ENCODE results near the gene TCF15. TPM values are rescaled to one million over a fixed set of nuclear protein-coding genes. Genes with fewer than 3 reads are reported as not detected.

TCF15 gene
- total RNA-seq, 4 donors from 2014 or later = 2.3 to 5.7 (median 3.3) TPM

DNA sequence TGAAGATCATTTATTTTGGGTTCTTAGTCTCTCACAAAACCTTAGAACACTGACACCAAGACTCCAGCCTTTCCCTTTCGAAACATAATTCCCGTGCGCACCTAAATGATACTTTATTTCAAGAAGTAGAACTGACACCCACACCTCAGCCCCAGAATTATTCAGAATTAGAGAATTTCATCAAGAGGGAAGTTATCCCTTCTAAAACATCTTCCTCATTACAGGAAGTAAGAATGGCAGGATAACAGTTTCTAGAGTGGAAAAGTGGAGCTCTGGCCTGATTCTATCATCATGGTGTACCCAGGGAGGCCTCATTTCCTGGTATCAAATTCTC, 44.3 kb upstream of the TCF15 start:
- H3K9me3 ChIP-seq = no peaks in the 10 kb centered on the region
- 89% methylated on average over 3 of the region's 3 CpGs for WGBS
- intact Hi-C loops (cut with DNase I) = loop anchor here (5.0 kb wide), 3 partner anchors 112 to 197 kb away; partner anchors contain the start of genes CSNK2A1 and FAM110A
- no peak for TF ChIP-seq POLR2AphosphoS5 (IDR thresholded peaks at IDR 0.05)
- no peak for TF ChIP-seq EP300 (IDR thresholded peaks at IDR 0.05)
- no peak for TF ChIP-seq POLR2A (IDR thresholded peaks at IDR 0.05; ENCODE audit: low read depth)
- TF ChIP-seq, protein P1, sequence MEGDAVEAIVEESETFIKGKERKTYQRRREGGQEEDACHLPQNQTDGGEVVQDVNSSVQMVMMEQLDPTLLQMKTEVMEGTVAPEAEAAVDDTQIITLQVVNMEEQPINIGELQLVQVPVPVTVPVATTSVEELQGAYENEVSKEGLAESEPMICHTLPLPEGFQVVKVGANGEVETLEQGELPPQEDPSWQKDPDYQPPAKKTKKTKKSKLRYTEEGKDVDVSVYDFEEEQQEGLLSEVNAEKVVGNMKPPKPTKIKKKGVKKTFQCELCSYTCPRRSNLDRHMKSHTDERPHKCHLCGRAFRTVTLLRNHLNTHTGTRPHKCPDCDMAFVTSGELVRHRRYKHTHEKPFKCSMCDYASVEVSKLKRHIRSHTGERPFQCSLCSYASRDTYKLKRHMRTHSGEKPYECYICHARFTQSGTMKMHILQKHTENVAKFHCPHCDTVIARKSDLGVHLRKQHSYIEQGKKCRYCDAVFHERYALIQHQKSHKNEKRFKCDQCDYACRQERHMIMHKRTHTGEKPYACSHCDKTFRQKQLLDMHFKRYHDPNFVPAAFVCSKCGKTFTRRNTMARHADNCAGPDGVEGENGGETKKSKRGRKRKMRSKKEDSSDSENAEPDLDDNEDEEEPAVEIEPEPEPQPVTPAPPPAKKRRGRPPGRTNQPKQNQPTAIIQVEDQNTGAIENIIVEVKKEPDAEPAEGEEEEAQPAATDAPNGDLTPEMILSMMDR (IDR thresholded peaks at IDR 0.05) = no peak
- no peak overlapping the region for H3K4me3 ChIP-seq
- H3K4me1 ChIP-seq = peaks cover 18 to 36% (median 28%) of the 10 kb centered on the region in 4 donors
- H3K36me3 ChIP-seq = peaks cover 4 to 19% (median 17%) of the 10 kb centered on the region in 4 donors
- DNase-seq (ENCODE audit: extremely low spot score) = no peak
- H3K27ac ChIP-seq (replicated peaks in 1 of 4) = no peak overlapping the region
- H3K27me3 ChIP-seq = peaks cover 0 to 12% (median 0%) of the 10 kb centered on the region in 4 donors

DNA sequence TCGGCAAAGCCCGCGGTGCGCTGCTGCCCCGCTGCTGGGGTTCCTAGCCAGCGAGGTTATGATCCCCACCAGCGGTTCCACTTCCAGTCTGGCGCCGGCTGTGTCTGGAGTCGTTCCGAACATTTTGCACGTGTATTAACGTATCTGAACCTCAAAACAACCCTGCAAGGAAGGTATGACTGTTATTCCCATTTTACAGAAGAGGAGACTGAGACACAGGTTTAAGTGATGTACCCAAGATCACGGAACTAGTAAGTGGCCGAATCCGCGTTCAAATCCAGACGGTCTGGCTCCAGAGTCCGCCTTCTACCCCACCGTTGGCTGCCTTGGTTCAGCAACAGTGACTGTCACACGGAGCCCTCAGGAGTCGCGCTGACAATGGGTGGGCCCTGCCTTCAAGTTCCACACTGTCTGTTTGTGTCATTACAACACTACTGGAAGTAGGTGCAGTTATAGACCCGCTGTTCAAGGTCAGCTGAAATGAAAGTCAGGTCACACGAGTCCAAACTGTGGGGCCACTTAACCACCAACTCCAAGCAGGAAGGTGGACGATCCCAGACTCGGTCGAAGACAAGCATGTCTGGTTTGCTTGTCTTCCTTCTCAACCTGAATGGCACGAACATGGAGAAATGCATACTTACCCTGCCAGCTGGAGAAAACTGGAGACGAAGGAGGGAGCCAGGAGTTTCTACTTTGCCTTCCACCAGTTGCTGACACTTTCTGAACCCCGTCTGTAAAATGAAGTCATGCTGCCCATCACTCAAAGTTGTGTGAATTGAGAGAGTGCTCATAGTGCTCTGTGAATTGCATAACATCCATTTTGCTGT, 43.7 kb upstream of the TCF15 start:
- intact Hi-C loops (cut with DNase I) = loop anchor here (5.0 kb wide), 3 partner anchors 112 to 197 kb away; partner anchors contain the start of genes CSNK2A1 and FAM110A
- TF ChIP-seq POLR2A (IDR thresholded peaks at IDR 0.05; ENCODE audit: low read depth) (no peak), POLR2AphosphoS5 (IDR thresholded peaks at IDR 0.05) (peak in 1 of 2 donors; percentile 3)
- TF ChIP-seq, protein P1 (IDR thresholded peaks at IDR 0.05) = no peak
- DNase-seq (ENCODE audit: extremely low spot score) = no peak
- H3K4me3 ChIP-seq = peak overlapping the region; percentile 77 to 95 (median 84)
- WGBS = 19% methylated on average over 20 of the region's 31 CpGs
- peaks cover 0 to 7% (median 0%) of the 10 kb centered on the region in 4 donors for H3K27me3 ChIP-seq
- peaks cover 4 to 24% (median 23%) of the 10 kb centered on the region in 4 donors for H3K36me3 ChIP-seq
- peaks cover 18 to 36% (median 28%) of the 10 kb centered on the region in 4 donors for H3K4me1 ChIP-seq
- H3K27ac ChIP-seq (replicated peaks in 1 of 4) = peak overlapping the region; percentile 81 to 90 (median 88)
- no peaks in the 10 kb centered on the region for H3K9me3 ChIP-seq

DNA sequence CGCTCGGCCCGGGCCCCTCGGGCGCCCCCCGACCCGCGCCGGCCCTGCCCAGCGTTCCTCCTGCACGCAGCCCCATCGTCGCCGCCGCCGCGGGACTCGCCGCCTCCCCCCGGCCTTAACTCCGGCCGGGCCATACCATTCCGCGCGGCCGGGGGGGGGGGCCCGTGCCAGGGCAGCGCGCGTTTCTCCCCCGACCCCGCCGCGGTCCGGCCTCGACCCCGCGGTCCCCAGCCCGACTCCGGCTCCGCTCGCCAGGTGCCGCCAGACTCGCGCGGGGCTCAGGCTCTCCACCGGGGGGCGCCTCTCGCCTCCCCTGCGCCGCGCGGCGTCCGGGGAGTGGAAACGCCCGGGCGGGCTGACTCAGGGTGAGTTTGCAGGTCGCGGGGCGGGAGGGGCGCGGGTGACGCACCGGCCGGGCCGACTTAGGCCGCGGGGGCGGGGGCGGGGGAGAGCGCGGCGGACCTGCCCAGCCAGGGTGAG, 43.0 kb upstream of the TCF15 start, which contains the start of gene SRXN1:
SRXN1 (minus strand) TSS at position 91 of the 480 bp plus-strand sequence; CDS start at position 76, 15 bp downstream.
- peak; percentile 96 for DNase-seq (ENCODE audit: extremely low spot score)
- Histone ChIP-seq H3K27me3 (peaks cover 0 to 2% (median 0%) of the 10 kb centered on the region in 4 donors), H3K4me1 (peaks cover 18 to 36% (median 28%) of the 10 kb centered on the region in 4 donors), H3K36me3 (peaks cover 10 to 31% (median 29%) of the 10 kb centered on the region in 4 donors), H3K9me3 (peaks cover 0 to 5% (median 0%) of the 10 kb centered on the region in 4 donors), H3K27ac (replicated peaks in 1 of 4) (peak within 1 kb of the TSS; percentile 81 to 90 (median 88)), H3K4me3 (peak within 1 kb of the TSS; percentile 77 to 95 (median 84))
- WGBS = 0% methylated on average over 13 of the region's 74 CpGs
- intact Hi-C loops (cut with DNase I) = loop anchor here (5.0 kb wide), 3 partner anchors 111 to 196 kb away; partner anchors contain the start of genes CSNK2A1 and FAM110A
- no peak for TF ChIP-seq POLR2A (IDR thresholded peaks at IDR 0.05; ENCODE audit: low read depth)
- peak; percentile 26 to 60 for TF ChIP-seq POLR2AphosphoS5 (IDR thresholded peaks at IDR 0.05)
- TF ChIP-seq EP300 (IDR thresholded peaks at IDR 0.05) = no peak
- TF ChIP-seq, protein P1 (IDR thresholded peaks at IDR 0.05) = peak; percentile 54 to 58 (median 56)

DNA sequence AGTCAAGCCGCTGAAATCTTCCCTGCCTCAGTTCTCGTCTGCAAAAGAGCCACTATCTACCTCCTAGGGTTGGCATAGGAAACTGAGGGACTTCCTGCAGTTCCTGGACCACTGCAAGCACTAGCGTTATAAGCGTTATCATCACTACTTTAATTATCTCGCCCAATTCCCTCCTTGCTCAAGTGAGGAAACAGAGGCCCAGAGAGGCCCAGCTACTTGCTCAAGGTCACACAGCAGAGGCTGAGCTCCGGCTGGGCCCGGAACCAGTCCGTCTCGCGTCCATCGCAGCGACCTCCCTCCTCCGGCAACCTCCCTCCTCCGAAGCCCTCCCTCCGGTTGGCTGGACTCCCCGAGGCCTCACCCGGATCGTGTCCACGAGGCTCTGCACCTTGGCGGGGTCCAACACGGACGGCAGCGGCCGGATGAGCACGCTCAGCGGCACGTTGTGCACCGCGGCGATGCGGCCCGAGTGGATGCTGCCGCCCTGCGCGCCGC, 42.6 kb upstream of the TCF15 start:
- H3K27me3 ChIP-seq = no peaks in the 10 kb centered on the region
- H3K4me1 ChIP-seq = peaks cover 18 to 36% (median 28%) of the 10 kb centered on the region in 4 donors
- peak overlapping the region; percentile 81 to 90 (median 88) for H3K27ac ChIP-seq (replicated peaks in 1 of 4)
- intact Hi-C loops (cut with DNase I) = loop anchor here (5.0 kb wide), 3 partner anchors 110 to 195 kb away; partner anchors contain the start of genes CSNK2A1 and FAM110A
- WGBS = 5% methylated on average over 7 of the region's 36 CpGs
- peaks cover 0 to 10% (median 0%) of the 10 kb centered on the region in 4 donors for H3K9me3 ChIP-seq
- TF ChIP-seq, protein P1 (IDR thresholded peaks at IDR 0.05) = no peak
- TF ChIP-seq POLR2A (IDR thresholded peaks at IDR 0.05; ENCODE audit: low read depth) = no peak
- no peak for TF ChIP-seq EP300 (IDR thresholded peaks at IDR 0.05)
- TF ChIP-seq POLR2AphosphoS5 (IDR thresholded peaks at IDR 0.05) = no peak
- DNase-seq (ENCODE audit: extremely low spot score) = no peak
- peaks cover 14 to 36% (median 34%) of the 10 kb centered on the region in 4 donors for H3K36me3 ChIP-seq
- H3K4me3 ChIP-seq = peak overlapping the region; percentile 77 to 95 (median 84)

Measured in esophagus muscularis mucosa (tissue), 4 donors.